Fibroblast of skin of abdomen (primary cell): ENCODE data around the gene DEPDC4.
"Not testable (repeated sequence)": the region's sequence is repeated elsewhere in the genome, so short reads cannot be mapped to it uniquely, and the experiment has no call there.

Experiments used
- DNase-seq: peaks from one replicate; pipeline ENCODE4 v3.0.0-alpha.2; 2013

Gene DEPDC4

GRCh38 chr12:100263131-100263530 is 3.7 kb downstream of the DEPDC4 start:
- DNase-seq: no peak

GRCh38 chr12:100258127-100258526 is 8.8 kb downstream of the DEPDC4 start:
- DNase-seq: no peak

GRCh38 chr12:100254876-100255275 is 12.0 kb downstream of the DEPDC4 start:
- no peak for DNase-seq

DNA sequence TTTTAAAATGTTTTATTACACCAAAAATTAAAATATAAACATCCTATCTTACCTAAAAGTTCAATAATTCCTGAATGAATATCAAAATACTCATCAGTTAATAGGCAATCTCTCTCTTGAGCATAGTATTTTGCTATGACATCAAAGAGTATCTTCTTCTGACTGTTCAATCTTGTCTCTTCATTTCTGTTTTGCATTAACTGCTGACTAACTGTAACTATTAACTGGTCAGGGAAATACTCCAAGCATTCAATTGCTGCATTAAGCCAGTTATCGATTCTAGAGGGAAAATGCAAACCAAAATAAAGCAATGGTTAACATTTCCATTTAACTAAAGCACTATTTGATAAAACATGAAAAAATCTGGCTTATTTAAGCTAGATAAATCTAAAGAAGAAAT is 13.4 kb downstream of the DEPDC4 start:
- no peak for DNase-seq

GRCh38 chr12:100251917-100252316 is 15.0 kb downstream of the DEPDC4 start:
- DNase-seq: no peak

GRCh38 chr12:100249941-100250340 is 16.9 kb downstream of the DEPDC4 start:
- DNase-seq: no peak

- DNase-seq: peak; percentile 31
Measured at GRCh38 chr12:100248886-100249285, 18.0 kb downstream of the DEPDC4 start.

GRCh38 chr12:100247765-100248164 is 19.1 kb downstream of the DEPDC4 start:
- no peak for DNase-seq

GRCh38 chr12:100243137-100243536 is 23.7 kb downstream of the DEPDC4 start:
- no peak for DNase-seq

- DNase-seq: no peak
Measured at GRCh38 chr12:100239589-100239988, 27.3 kb downstream of the DEPDC4 start.

DNA sequence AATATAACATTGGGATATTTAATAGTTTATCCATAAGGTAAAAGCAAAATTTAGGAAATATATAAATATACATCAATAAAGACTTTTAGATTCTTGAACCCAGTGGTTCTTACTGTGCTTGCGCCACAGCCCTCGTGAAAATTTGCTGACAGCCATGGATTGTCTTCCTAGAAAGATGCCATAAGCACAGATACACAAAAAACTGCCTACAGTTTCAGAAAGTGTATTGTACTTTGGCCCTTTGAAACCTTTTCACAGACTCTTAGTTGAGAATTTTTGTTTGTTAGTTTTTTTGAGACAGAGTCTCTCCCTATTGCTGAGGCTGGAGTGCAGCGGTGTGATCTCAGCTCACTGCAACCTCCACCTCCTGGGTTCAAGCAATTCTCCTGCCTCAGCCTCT is 28.1 kb downstream of the DEPDC4 start:
- DNase-seq: no peak

DNA sequence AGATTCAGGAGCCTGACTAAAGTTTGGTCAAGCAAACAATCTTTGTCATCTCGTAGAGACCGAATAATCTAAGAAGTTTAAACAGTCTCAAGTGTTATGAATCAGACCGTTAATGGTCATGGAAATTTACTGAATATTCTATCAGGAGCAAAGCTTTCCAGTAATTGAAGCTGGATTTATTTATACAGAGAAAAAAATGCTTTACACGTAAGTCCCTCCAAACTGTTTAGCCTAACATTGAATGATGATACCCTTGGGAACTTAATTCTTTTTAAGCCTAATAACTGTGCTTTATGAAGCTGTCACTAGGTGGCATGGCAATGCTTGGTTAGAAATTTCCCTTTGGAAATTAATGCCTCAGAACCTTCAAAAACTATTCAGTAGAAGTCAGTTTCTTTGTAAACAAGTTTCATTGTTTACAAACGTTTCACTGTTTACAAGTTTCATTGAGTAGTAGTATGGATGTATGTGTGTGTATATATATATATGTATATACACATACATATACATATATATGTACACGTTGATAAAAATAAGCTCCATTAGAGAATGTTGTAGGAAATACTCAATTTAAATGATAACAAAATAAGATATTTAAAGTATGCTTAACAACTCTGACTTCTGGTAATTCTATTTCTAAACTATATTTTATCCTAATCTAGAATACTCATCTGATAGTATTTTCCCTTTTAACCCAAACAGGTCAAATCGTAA is 32.1 kb downstream of the DEPDC4 start:
- peak; percentile 62 for DNase-seq

DNA sequence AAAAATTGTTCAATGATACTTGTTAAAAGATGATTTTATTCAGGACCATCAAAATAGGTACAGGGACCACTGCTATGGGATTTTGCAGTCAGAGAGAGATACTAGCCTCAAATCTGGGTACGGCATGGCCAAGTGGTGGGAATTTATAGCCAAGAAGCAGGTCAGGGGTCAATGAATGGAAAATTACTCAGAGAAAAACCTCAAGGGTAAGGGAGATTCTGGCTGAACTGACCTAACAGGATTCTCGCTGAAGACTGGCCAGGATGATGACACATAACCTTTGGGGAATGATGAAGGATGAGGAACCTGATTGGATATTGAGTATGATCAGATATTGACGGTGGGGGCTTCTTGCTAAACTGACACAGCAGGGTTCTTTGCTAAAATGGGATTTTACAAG is 32.7 kb downstream of the DEPDC4 start:
- DNase-seq: peak; percentile 16

DNA sequence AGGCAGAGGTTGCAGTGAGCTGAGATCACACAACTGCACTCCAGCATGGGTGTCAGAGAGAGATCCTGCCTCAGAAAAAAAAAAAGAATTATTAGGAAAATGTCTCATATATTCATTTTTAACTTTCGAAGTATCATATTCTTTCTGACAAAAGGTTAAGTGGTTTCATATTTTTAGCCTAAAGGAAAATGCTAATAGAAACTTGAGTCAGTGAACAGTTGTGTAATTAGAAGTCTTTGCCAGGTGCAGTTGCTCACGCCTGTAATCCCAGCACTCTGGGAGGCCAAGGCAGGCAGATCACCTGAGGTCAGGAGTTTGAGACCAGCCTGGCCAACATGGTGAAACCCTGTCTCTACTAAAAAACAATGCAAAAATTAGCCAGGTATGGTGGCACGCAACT is 35.0 kb downstream of the DEPDC4 start:
- DNase-seq: not testable (repeated sequence)

DNA sequence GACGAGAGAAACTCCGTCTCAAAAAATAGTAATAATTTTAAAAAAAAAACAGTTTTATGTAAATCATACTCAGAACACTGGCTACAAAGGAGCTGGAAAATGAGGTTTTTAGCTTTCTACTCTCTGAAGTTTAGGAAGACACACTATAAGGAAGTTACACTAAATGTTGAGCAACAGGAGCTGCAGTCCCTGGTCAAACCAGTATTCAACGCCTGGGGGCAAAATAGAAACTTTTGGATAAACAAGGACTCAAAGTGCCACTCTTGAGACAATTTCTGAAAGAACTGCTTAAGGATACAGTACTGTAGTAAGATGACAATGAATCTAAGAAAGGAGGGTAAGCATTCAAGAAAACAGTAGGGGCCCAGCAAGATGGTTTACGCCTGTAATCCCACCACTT is 37.0 kb downstream of the DEPDC4 start:
- DNase-seq: no peak

- peak; percentile 10 for DNase-seq
Measured at GRCh38 chr12:100229036-100229635, 37.7 kb downstream of the DEPDC4 start.

DNA sequence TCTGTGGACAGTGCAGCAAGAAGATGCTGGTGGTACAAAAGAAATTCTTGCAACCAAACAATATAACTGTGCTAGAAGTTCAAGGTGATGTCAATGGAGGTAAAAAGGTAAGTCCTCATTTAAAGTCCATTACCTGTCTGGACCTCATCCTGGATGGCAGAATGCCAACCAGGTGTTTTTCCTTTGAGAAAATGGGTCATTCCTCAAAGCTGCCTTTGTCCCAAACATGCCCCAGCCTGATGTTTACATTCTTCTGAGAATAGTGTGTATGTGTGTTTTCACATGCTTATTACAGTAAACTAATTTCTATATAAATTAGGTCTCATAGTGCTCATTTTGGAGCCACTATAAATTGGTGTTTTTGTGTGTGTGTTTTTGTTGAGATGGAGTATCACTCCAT is 41.4 kb downstream of the DEPDC4 start:
- no peak for DNase-seq

GRCh38 chr12:100222173-100222572 is 44.7 kb downstream of the DEPDC4 start:
- DNase-seq: not testable (repeated sequence)

DNA sequence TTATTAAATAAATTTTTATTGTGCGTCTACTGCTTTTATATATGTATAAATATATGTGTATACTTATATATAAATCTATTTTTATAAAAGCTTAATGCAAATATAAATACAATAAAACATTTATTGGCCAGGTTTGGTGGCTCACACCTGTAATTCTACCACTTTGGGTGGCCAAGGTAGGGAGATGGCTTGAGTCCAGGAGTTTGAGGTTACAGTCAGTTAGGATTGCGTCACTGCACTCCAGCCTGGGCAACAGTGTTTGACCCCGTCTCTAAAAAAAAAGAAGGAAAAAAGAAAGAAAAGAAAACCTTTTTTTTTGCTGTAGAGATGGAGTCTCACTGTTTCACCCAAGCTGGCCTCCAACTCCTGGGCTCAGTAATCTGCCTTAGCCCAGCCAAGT is 45.4 kb downstream of the DEPDC4 start:
- DNase-seq: no peak

DNA sequence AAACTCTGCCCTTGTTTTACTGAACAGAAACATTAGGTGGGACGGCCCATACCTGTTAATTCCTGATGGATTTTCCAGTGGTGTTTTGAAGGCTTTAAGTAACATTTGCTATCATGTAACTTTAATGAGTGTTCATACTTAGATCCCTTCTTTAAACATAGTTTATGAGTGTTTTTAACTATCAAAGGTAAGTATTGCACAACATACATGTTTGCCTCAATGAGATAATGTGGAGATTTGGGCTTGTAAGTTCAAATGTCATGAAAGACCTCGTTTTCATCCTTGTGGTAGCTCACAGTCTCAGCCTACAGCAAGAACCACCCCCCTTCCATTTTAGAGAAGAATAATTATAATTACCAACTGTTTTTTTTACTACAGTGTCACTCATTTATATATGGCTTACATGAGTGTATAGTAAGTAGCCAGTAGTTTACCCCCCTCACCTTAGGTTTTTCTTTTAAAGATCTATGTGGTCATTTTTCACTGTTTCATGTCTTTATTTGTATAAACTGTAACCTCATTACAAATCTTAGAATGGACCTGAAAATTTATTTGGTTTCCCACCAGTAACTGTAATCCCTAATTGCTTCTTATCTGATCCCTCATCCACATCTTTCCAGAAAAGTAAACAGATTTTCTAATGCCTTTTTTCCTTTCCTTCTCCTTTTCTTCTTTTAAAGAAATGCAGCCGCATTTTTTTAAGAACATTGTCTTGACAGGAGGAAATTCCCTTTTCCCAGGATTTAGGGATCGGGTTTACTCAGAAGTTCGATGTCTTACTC is 47.4 kb downstream of the DEPDC4 start:
- no peak for DNase-seq

DNA sequence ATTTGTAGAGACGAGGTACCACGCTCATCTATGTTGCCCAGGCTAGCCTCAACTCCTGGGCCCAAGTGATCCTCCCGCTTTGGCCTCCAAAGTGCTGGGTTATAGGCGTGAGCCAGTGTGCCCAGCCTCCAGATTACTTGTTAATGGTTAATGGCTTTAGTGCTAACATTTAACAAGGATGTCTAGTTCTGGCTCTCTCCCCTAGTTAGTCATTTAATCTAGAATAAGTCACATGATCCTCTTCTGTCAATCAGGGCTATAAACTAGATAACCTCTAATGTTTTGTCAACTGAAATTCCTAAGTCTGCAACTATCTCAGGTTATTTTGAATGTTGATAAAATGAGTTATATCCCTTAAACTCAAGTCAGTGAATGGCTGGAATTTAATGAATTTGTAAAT is 50.5 kb downstream of the DEPDC4 start:
- no peak for DNase-seq

DNA sequence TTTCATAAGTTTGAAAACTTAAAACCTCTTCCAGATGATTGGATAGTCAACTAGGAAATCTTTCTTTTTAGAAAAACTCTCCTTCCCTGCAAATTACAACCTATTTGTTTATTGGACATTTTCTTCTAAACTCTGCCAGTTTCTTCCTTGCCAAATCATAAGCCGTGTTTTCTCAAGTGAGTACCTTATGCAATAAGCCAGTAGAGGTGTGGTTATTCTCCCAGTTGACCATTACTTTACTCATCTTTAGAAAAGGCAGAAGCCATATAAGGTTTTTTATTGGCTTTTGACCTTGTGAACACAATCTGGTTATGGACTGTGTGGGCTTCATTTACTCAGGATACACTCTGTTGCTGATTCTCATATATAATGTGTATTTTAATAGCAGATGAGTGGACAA is 51.7 kb downstream of the DEPDC4 start:
- DNase-seq: no peak

DNA sequence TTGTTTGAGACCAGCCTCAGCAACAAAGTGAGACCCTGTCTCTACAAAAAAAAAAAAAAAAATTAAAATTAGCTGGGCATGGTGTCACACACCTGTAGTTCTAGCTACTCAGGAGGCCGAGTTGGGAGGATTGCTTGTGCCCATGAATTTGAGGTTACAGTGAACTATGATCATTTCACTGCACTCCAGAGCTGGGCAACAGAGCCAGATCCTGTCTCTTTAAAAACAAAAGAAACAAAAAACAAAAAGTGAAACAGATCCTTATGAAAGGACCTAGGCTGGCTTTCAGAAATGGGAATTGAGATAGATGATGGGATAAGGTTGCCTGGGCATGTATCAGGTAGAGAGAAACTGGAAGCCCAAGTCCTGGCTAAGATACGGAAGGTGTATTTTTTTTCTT is 52.4 kb downstream of the DEPDC4 start:
- no peak for DNase-seq
